Hypothalamus (tissue), 51 donors: ENCODE results near the gene TFB1M.

Experiments
- DNase-seq, 51 donors: peaks; one replicate each; lab custom pipeline; 2025; lab: John Stamatoyannopoulos, UW

Gene TFB1M

GRCh38 chr6:155306958-155307357 lies 7.3 kb downstream of the TFB1M start:
- DNase-seq = no peak

- DNase-seq = no peak
Observed at GRCh38 chr6:155303361-155303870, 10.9 kb downstream of the TFB1M start.

GRCh38 chr6:155301867-155302266 lies 12.4 kb downstream of the TFB1M start:
- no peak for DNase-seq

GRCh38 chr6:155297669-155298068 lies 16.6 kb downstream of the TFB1M start:
- no peak for DNase-seq

- DNase-seq = no peak
Observed at GRCh38 chr6:155292711-155293110, 21.6 kb downstream of the TFB1M start.

GRCh38 chr6:155291291-155291690 lies 23.0 kb downstream of the TFB1M start:
- no peak for DNase-seq

GRCh38 chr6:155290491-155290890 lies 23.8 kb downstream of the TFB1M start:
- no peak for DNase-seq

GRCh38 chr6:155287762-155288161 lies 26.5 kb downstream of the TFB1M start:
- no peak for DNase-seq

- no peak for DNase-seq
Observed at GRCh38 chr6:155284775-155285174, 29.5 kb downstream of the TFB1M start.

- DNase-seq = no peak
Observed at GRCh38 chr6:155278319-155279049, 35.8 kb downstream of the TFB1M start.

- peak in 1 of 51 donors; percentile 24 for DNase-seq
Observed at GRCh38 chr6:155276638-155277037, 37.6 kb downstream of the TFB1M start.

- DNase-seq = peak in 10 of 51 donors; percentile 21 to 80 (median 40)
Observed at GRCh38 chr6:155275808-155276480, 38.3 kb downstream of the TFB1M start.

- no peak for DNase-seq
Observed at GRCh38 chr6:155274533-155274932, 39.8 kb downstream of the TFB1M start.

GRCh38 chr6:155274106-155274505 lies 40.2 kb downstream of the TFB1M start:
- no peak for DNase-seq

GRCh38 chr6:155273431-155273830 lies 40.9 kb downstream of the TFB1M start:
- DNase-seq = peak in 2 of 51 donors; percentile 30 to 43

GRCh38 chr6:155272353-155273232 lies 41.7 kb downstream of the TFB1M start:
- DNase-seq = peak in 6 of 51 donors; percentile 11 to 54 (median 18)

- DNase-seq = peak in 1 of 51 donors; percentile 12
Observed at GRCh38 chr6:155271145-155271544, 43.1 kb downstream of the TFB1M start.

GRCh38 chr6:155270561-155271091 lies 43.7 kb downstream of the TFB1M start:
- peak in 12 of 51 donors; percentile 6 to 53 (median 20) for DNase-seq

GRCh38 chr6:155269765-155270164 lies 44.5 kb downstream of the TFB1M start:
- DNase-seq = no peak

- peak in 1 of 51 donors; percentile 9 for DNase-seq
Observed at GRCh38 chr6:155268088-155268867, 46.0 kb downstream of the TFB1M start.
